ENCODE measurements around the gene SMOC1.

Gene SMOC1

DNA sequence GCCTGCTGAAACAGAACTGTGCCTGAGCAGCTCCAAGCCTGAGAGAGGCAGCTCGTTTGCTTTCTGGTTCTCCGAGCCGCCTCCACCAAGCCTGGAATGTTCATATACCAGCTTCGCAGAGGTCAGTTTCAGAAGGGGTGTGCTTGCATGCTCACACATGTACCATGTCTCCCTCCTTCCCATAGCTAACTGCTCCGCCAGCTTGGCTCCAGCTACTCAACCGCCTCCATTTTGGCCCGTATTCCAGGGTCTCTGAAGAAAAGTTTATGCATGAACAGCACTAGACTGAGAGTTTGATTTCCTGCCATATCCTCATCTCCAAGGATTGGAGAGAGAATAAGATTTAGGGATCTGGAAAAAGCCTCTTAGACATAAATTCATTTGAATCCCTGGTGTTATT is 103.7 kb downstream of the SMOC1 start:
- DNase-seq (ENCODE audit: low read depth), result no peak

DNA sequence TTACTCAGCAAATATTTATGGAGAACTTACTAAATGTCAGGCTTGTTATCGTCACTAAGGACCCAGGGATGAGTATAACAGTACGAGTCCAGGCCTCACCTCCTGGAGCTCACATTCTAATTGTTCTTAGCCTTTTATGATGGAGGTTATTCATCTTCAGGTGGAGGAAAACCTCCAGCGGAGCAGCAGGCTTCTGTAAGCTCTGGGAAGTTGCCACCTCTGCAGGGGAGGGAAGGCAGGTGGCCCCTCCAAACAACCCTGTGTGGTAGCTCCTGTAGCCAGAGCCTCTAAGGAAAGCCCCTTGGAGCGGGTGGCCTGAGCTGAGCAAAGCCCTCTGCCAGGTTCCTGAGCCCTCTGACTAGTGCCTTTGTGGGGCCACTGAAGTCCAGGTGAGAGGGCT is 104.1 kb downstream of the SMOC1 start:
- no peak for DNase-seq (ENCODE audit: low read depth)

GRCh38 chr14:69985463-69985862 is 106.2 kb downstream of the SMOC1 start:
- DNase-seq (ENCODE audit: low read depth), result no peak

GRCh38 chr14:69986336-69986735 is 107.1 kb downstream of the SMOC1 start:
- DNase-seq (ENCODE audit: low read depth), result no peak

GRCh38 chr14:69987406-69988121 is 108.3 kb downstream of the SMOC1 start:
- no peak for DNase-seq (ENCODE audit: low read depth)

- no peak for DNase-seq (ENCODE audit: low read depth)
Observed at GRCh38 chr14:69988979-69989378, 109.8 kb downstream of the SMOC1 start.

- no peak for DNase-seq (ENCODE audit: low read depth)
Observed at GRCh38 chr14:69989622-69990021, 110.4 kb downstream of the SMOC1 start.

DNA sequence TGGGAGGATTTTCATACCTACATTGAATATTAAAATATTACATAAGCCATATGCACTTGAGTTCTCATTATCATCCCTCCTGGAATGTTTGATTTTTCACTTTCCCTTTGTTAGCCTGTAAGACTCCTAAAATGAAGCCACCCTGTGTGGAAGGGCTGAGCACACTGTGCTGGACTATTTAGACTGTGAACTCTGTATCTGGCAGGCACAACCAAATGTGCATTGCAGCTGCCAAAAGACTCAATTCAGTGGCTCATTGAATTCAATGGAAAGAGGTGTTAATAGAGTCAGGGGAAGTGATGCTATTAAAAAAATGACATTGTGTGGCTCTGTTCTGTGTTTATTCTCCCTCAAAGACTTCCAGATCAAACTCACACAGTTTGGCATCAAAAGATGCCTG is 111.1 kb downstream of the SMOC1 start:
- DNase-seq (ENCODE audit: low read depth), result no peak

GRCh38 chr14:69991422-69991821 is 112.2 kb downstream of the SMOC1 start:
- DNase-seq (ENCODE audit: low read depth), result no peak

DNA sequence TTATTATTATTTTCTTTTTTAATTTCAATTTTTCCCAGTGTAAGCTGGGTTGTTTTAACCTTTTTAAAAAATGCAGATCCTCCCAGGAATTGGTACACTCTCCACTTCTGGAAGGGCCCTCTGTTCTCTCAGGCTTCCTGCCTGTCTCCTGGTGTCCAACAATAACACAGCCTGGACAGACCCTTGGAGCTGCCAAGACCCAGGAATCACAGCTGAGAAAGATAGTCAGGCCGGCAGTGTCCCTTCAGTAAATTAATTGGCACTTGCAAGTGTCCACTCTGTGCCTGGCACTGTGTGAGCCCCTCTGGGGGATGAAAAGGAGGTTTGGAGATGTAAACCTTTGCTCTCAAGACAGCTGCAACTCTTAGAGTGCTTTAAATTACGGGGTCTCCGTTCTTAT is 113.3 kb downstream of the SMOC1 start:
- DNase-seq (ENCODE audit: low read depth), result no peak

GRCh38 chr14:69993326-69993725 is 114.1 kb downstream of the SMOC1 start:
- no peak for DNase-seq (ENCODE audit: low read depth)

- DNase-seq (ENCODE audit: low read depth), result no peak
Observed at GRCh38 chr14:69994002-69994401, 114.8 kb downstream of the SMOC1 start.

DNA sequence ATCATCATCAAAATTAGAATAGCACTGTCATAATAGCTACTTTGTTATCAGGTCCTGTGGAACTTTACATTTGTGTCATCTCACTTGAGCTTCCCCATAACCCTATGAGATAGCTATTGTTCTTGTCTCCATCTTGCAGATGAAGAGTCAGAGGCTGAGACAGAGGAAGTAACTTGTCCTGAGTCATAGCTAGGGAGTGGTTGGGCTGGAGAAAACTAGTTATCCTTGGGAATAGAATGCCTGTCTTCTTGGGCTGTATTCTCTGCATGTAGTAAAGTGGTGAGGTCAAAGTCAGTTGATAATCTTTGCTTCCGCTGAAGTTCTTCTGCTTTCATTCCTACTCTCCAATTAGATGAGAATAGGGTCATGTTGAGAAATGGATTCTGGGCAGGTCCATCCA is 117.0 kb downstream of the SMOC1 start:
- DNase-seq (ENCODE audit: low read depth), result no peak

DNA sequence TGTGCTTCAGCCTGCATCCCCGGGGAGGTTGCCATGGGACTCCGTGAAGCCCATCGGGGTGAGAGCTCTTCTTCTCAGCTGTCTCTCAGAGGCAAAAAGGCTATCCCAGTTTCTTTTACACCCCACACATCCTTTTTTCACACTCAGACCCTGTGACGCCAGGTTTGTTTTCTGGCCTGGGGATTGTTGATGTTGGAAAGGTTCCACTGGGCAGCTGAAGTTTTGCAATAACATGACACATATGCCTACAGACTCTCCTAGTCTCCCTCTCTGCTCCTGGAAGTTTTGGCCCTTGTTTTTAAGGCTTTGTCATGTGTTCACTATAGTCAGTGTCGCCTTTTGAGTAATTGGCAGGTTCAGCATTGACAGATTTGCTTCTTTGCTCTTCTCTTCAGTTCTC is 118.6 kb downstream of the SMOC1 start:
- DNase-seq (ENCODE audit: low read depth), result no peak

GRCh38 chr14:69999261-69999674 is 120.1 kb downstream of the SMOC1 start:
- DNase-seq (ENCODE audit: low read depth), result no peak

DNA sequence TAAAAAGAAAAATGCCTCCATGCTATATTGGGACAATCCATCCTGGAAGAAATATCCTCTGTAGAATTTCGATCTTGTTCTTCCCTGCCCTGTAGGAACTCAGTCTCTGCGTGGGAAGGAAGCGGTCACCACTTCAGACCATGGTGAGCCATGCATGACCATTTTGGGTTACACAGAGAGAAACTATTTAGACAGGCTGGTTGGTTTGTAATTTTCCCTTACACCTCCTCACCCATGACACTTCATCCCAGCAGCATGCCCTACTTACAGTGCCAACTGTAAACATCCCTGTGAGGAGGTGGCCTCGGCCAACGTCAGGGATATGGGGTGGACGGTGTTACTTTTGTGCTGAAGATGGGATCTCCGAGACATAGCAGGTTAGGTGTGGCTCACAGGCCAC is 121.4 kb downstream of the SMOC1 start:
- DNase-seq (ENCODE audit: low read depth), result no peak

- no peak for DNase-seq (ENCODE audit: low read depth)
Observed at GRCh38 chr14:70002589-70003346, 123.6 kb downstream of the SMOC1 start.

DNA sequence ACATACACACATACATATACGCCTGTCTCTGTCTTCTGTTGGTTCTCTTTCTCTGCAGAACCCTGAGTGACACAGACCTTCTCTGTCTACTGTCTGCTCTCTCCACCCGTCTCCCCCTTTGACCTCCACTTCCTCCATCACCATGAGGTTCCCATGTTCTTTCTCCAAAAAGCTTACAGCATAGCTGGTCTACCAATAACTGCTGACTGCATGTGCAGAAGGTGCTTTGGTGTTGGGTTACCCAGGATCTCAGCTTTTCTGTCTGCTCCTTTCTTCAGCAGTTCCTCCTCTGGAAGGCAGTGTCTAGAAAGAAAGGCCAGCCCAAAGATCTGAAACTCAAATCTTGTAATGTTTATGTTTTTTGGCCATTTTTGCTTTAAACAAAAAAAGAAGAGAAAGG is 125.6 kb downstream of the SMOC1 start:
- no peak for DNase-seq (ENCODE audit: low read depth)

- DNase-seq (ENCODE audit: low read depth), result no peak
Observed at GRCh38 chr14:70005281-70005805, 126.1 kb downstream of the SMOC1 start.

GRCh38 chr14:70006699-70007098 is 127.5 kb downstream of the SMOC1 start:
- DNase-seq (ENCODE audit: low read depth), result no peak

GRCh38 chr14:70008284-70009262 is 129.4 kb downstream of the SMOC1 start:
- DNase-seq (ENCODE audit: low read depth), result no peak

GRCh38 chr14:70009961-70010360 is 130.7 kb downstream of the SMOC1 start:
- no peak for DNase-seq (ENCODE audit: low read depth)

All from activated T-cell treated with anti-CD3 and anti-CD28 coated beads for 1 hour (primary cell).